Measurements from ENCODE around the gene PRPH.

GRCh38 chr12:49345825-49346658 lies 51.1 kb downstream of the PRPH start:
- TF ChIP-seq POLR2A (IDR thresholded peaks at IDR 0.05; ENCODE audit: low read depth, low read length) (no peak), POLR2AphosphoS5 (IDR thresholded peaks at IDR 0.05; ENCODE audit: low read depth, low read length) (no peak)
